OCI-LY1 (cell line): ENCODE data around the gene NFILZ.

ENCODE experiments used
- H2AFZ ChIP-seq: fragments of 200-600 bp; sonication (generic), shearing (Covaris generic); 2 replicates; pipeline ENCODE4 v1.6.0; 2014; ENCODE audit warnings: antibody characterized with exemption, mild to moderate bottlenecking, low read length
- H3F3A ChIP-seq: fragments of 200-600 bp; sonication (generic), shearing (Covaris generic); 2 replicates; pipeline ENCODE4 v1.6.0; 2014; ENCODE audit warnings: mild to moderate bottlenecking, antibody characterized with exemption, low read length, moderate library complexity; ENCODE audit not compliant: insufficient read depth
- H3K27ac ChIP-seq: fragments of 200-600 bp; sonication (generic); 2 replicates; pipeline ENCODE4 v1.5.1; 2014; ENCODE audit warnings: low read length, mixed run types, mild to moderate bottlenecking, low read depth; ENCODE audit not compliant: poor library complexity, severe bottlenecking
- H3K27me3 ChIP-seq: fragments of 200-600 bp; sonication (generic); 2 replicates; pipeline ENCODE4 v1.6.0; 2014; ENCODE audit warnings: antibody characterized with exemption, mild to moderate bottlenecking, low read length, moderate library complexity; ENCODE audit not compliant: insufficient read depth
- H3K36me3 ChIP-seq: fragments of 200-600 bp; sonication (generic); 2 replicates; pipeline ENCODE4 v1.6.1; 2014; ENCODE audit warnings: mild to moderate bottlenecking, antibody characterized with exemption, low read length, moderate library complexity, mixed read lengths; ENCODE audit not compliant: insufficient read depth
- H3K4me1 ChIP-seq: fragments of 200-600 bp; sonication (generic); 2 replicates; pipeline ENCODE4 v1.5.1; 2014; ENCODE audit warnings: mild to moderate bottlenecking, low read length, moderate library complexity; ENCODE audit not compliant: insufficient read depth, severe bottlenecking
- H3K4me2 ChIP-seq: fragments of 200-600 bp; sonication (generic), shearing (Covaris generic); 2 replicates; pipeline ENCODE4 v1.6.1; 2014; ENCODE audit warnings: low read length
- H3K4me3 ChIP-seq: fragments of 200-600 bp; sonication (generic); 2 replicates; pipeline ENCODE4 v1.5.1; 2014; ENCODE audit warnings: low read length, low read depth, mild to moderate bottlenecking, mixed read lengths; ENCODE audit not compliant: poor library complexity, severe bottlenecking
- H3K79me2 ChIP-seq: fragments of 200-600 bp; shearing (Covaris generic); 2 replicates; pipeline ENCODE4 v1.6.1; 2016; ENCODE audit warnings: mixed run types, low read length, mixed read lengths; ENCODE audit not compliant: insufficient read depth
- H3K9ac ChIP-seq: fragments of 200-600 bp; sonication (generic), shearing (Covaris generic); 2 replicates; pipeline ENCODE4 v1.6.1; 2014; ENCODE audit warnings: mild to moderate bottlenecking, low read length, mixed read lengths
- H3K9me2 ChIP-seq: fragments of 200-600 bp; sonication (generic), shearing (Covaris generic); 2 replicates; pipeline ENCODE4 v1.6.1; 2014; ENCODE audit warnings: low read depth, mild to moderate bottlenecking, low read length, mixed read lengths
- H3K9me3 ChIP-seq: fragments of 200-600 bp; shearing (Covaris generic); 2 replicates; pipeline ENCODE4 v1.6.1; 2014; ENCODE audit warnings: low read length, mixed read lengths
- H4K20me1 ChIP-seq: fragments of 200-600 bp; sonication (generic), shearing (Covaris generic); 2 replicates; pipeline ENCODE4 v1.6.0; 2016; ENCODE audit warnings: mild to moderate bottlenecking, low read length; ENCODE audit not compliant: insufficient read depth
- EZH2 ChIP-seq: fragments of 200-600 bp; sonication (generic), shearing (Covaris generic); IDR thresholded peaks from 2 replicates; pipeline ENCODE4 v1.8.0; 2017; ENCODE audit warnings: borderline replicate concordance, mixed run types, mild to moderate bottlenecking, antibody characterized with exemption, low read length, moderate library complexity, mixed read lengths
- TF ChIP-seq, protein P1 (sequence below): fragments of 200-600 bp; sonication (generic), shearing (Covaris generic); IDR thresholded peaks from 2 replicates; pipeline ENCODE4 v1.5.1; 2017; ENCODE audit warnings: mild to moderate bottlenecking, antibody characterized with exemption, low read length, moderate library complexity, mixed read lengths

NFILZ gene

DNA sequence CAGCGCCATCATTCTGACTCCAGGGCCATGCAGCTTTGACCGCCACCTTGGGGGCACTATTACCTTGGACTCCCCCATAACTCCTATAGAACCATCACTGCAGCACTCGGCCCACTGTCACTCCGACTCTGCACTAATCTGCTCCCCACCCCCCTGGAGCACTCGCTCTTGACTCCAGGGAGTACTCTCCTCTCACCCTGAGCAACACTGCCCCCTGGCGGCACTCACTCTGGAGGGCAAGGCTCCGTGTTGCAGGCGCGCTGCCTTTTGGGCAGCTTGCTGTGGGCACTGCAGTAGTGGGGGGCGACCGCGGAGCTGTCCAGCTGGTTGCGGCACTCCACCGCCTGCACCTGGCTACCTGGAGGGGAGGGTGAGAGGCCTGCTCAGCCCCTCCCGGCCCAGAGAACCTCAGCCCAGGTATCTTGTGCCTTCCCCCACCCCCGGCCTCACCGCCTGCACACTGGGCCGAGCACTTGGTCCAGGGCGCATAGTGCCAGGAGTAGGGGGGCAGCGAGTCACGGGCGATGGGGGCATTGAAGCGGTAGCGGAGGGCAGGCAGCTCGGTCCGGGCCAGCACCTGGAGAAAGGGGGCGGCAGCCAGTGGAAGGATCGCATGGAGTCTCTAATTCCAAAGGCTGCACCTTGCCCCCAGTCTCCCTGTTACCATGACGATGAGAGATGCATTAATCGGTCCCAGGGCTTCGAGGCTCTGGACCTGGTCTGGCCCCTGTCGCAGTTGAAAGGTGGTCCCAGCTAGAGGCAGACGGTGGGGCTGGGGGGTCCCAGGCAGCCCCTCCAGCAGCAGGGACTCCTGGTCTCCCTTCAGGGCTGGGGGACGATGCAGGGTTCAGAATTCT, 44.3 kb upstream of the NFILZ start:
- Histone ChIP-seq H3K9me3 (no peaks in the 10 kb centered on the region), H3K4me3 (no peak overlapping the region), H3K27me3 (no peaks in the 10 kb centered on the region), H3K27ac (no peak overlapping the region), H3K9me2 (no peaks in the 10 kb centered on the region), H3K9ac (no peak overlapping the region), H3K79me2 (no peaks in the 10 kb centered on the region), H4K20me1 (no peaks in the 10 kb centered on the region), H3K4me2 (no peak overlapping the region), H3F3A (no peaks in the 10 kb centered on the region), H2AFZ (no peak overlapping the region), H3K36me3 (no peaks in the 10 kb centered on the region), H3K4me1 (no peaks in the 10 kb centered on the region)
- no peak for TF ChIP-seq EZH2
- TF ChIP-seq, protein P1, sequence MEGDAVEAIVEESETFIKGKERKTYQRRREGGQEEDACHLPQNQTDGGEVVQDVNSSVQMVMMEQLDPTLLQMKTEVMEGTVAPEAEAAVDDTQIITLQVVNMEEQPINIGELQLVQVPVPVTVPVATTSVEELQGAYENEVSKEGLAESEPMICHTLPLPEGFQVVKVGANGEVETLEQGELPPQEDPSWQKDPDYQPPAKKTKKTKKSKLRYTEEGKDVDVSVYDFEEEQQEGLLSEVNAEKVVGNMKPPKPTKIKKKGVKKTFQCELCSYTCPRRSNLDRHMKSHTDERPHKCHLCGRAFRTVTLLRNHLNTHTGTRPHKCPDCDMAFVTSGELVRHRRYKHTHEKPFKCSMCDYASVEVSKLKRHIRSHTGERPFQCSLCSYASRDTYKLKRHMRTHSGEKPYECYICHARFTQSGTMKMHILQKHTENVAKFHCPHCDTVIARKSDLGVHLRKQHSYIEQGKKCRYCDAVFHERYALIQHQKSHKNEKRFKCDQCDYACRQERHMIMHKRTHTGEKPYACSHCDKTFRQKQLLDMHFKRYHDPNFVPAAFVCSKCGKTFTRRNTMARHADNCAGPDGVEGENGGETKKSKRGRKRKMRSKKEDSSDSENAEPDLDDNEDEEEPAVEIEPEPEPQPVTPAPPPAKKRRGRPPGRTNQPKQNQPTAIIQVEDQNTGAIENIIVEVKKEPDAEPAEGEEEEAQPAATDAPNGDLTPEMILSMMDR: peak; percentile 67

DNA sequence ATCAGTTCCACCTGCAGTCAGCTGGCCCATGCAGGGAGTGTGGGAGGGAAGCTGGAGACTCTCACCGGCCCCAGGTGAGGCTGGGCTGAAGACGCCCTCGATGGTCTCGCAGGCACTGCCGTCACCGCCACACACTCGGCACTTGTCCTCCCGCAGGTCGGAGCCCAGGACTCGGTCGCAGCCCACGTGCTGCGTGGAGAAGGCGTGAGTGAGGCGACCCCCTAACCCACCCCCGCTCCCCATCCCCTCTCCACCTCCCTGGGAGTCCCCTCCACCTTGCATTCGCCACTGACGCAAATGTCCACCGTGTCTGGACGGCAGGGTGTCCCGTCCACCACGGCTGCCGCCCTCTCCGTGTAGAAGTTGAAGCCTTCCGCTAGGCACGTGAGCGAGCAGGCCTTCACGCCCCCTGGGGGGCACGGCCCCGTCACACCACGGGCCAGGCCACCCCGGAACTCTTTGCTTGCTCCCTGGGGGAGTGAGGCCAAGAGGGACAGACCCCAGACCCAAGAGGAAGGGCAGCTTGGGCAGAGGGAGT, 41.2 kb upstream of the NFILZ start:
- Histone ChIP-seq H3K27me3 (no peaks in the 10 kb centered on the region), H3K36me3 (no peaks in the 10 kb centered on the region), H3K9me2 (no peaks in the 10 kb centered on the region), H3K9ac (no peak overlapping the region), H3K4me3 (no peak overlapping the region), H3K27ac (no peak overlapping the region), H4K20me1 (no peaks in the 10 kb centered on the region), H3K79me2 (no peaks in the 10 kb centered on the region), H3K4me1 (no peaks in the 10 kb centered on the region), H3K4me2 (no peak overlapping the region), H3K9me3 (0 out of 2 replicates have a peak, but pooled peaks cover 3% of the 10 kb centered on the region), H3F3A (no peaks in the 10 kb centered on the region), H2AFZ (no peak overlapping the region)
- no peak for TF ChIP-seq EZH2
- TF ChIP-seq, protein P1: no peak

DNA sequence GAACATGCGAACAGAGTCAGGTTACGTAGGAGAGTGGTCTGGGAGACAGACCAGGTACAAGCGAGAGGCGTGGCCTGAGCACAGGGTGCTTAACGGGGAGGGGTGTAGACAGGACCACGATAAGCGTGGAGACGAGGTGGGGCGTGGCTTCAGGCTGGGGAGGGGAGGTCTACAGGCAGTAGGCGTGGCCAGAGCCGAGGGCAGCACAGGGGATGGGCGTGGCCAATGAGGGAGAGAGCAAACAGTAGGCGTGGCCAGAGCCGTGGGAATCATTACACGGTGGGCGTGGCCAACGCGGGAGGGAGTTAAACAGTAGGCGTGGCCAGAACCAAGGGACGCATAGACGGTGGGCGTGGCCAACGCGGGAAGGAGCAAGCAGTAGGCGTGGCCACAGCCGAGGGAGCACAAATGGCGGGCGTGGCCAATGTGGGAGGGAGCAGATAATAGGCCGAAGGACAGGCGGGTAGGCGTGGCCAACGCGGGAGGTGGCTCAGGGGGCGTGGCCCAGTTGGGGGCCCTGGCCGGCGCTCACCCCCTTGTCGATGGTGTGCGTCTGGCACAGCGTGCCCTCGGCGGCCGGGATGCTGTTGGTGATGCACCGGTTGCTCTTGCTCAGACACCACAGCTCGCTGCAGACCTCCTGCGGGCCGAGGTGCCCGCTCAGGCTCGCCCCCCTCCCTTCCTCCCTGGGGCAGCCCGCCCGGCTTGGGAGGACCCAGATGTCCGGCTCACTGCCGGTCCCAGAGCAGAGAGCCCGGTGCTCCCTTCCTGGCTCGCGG, 38.0 kb upstream of the NFILZ start:
- H3K36me3 ChIP-seq: no peaks in the 10 kb centered on the region
- H3K9me2 ChIP-seq: no peaks in the 10 kb centered on the region
- no peak overlapping the region for H3K4me2 ChIP-seq
- H4K20me1 ChIP-seq: no peaks in the 10 kb centered on the region
- H3K9ac ChIP-seq: no peak overlapping the region
- H3K4me1 ChIP-seq: no peaks in the 10 kb centered on the region
- no peak overlapping the region for H2AFZ ChIP-seq
- no peak overlapping the region for H3K4me3 ChIP-seq
- TF ChIP-seq, protein P1: no peak
- TF ChIP-seq EZH2: no peak
- 0 out of 2 replicates have a peak, but pooled peaks cover 3% of the 10 kb centered on the region for H3K9me3 ChIP-seq
- H3F3A ChIP-seq: no peaks in the 10 kb centered on the region
- no peaks in the 10 kb centered on the region for H3K79me2 ChIP-seq
- no peak overlapping the region for H3K27ac ChIP-seq
- no peaks in the 10 kb centered on the region; the same call in 1 of the 2 replicates for H3K27me3 ChIP-seq
